ENCODE data around the gene ATP13A2.
"Not testable (repeated sequence)": the region's sequence is repeated elsewhere in the genome, so short reads cannot be mapped to it uniquely, and the experiment has no call there.

The ATP13A2 gene

DNA sequence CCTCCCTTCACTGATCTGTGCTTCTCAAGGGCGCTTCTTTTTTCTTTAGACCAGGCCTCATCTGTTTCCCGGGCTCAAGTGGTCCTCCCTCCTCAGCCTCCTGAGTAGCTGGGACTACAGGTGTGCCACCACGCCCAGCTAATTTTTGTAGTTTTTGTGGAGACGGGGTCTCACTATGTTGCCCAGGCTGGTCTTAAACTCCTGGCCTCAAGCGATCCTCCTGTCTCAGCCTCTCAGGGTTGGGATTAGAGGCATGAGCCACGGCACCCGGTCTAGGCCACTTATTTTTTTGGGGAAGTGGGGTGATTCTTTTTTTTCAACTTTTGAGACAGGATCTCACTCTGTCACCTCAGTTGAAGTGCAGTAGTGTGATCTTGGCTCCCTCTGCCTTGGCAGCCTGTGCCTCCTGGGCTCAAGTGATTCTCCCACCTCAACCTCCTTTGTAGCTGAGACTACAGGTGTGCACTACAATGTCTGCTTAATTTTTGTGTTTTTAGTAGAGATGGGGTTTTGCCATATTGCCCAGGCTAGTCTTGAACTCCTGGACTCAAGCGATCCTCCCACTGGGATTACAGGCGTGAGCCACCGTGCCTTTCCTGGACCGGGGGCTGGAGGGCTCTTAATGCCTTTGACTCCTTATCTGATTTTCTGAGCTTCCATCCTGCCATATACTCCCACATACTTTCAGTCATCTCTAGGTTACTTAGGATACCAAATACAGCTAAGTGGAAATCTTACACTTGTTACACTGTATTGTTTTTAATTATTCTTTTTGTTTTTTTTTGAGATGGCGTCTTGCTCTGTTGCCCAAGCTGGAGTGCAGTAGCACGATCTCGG is 50.2 kb downstream of the ATP13A2 start:
- no peak for DNase-seq (ENCODE audit: low read depth, low spot score)

- peak; percentile 94 for DNase-seq (ENCODE audit: low read depth, low spot score)
Measured at GRCh38 chr1:16960560-16961296, 51.0 kb downstream of the ATP13A2 start.

DNA sequence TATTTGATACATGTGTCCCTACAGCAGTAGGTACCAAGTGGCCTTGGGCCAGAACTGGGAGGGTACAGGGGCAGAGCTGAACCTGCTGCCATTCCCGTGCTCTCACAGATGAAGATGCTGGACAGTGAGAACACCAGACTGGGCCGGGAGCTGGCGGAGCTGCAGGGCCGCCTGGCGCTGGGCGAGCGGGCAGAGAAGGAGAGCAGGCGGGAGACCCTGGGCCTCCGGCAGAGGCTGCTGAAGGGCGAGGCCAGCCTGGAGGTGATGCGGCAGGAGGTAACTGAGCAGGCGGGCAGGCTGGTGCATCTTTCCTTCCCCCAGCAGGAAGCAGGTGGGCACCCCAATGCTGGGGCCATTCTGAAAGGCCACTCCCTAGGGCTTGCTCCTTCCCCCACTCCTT is 53.3 kb downstream of the ATP13A2 start:
- DNase-seq (ENCODE audit: low read depth, low spot score): no peak

- DNase-seq (ENCODE audit: low read depth, low spot score): no peak
Measured at GRCh38 chr1:16957731-16958130, 54.0 kb downstream of the ATP13A2 start.

GRCh38 chr1:16956775-16957174 is 55.0 kb downstream of the ATP13A2 start:
- no peak for DNase-seq (ENCODE audit: low read depth, low spot score)

DNA sequence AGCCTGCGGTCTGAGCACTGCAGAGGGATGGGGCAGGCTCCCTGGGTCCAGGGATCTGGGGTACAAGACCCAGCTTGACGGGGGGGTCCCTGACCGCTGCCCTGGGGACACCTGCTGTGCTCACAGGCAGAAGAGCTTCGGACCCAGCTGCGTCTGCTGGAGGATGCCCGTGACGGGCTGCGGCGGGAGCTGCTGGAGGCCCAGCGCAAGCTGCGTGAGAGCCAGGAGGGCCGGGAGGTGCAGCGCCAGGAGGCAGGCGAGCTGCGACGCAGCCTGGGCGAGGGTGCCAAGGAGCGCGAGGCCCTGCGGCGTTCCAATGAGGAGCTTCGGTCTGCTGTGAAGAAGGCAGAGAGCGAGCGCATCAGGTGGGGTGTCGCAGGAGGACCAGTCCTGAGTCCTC is 56.5 kb downstream of the ATP13A2 start:
- DNase-seq (ENCODE audit: low read depth, low spot score): no peak

GRCh38 chr1:16954579-16954978 is 57.1 kb downstream of the ATP13A2 start:
- no peak for DNase-seq (ENCODE audit: low read depth, low spot score)

GRCh38 chr1:16952376-16952775 is 59.4 kb downstream of the ATP13A2 start:
- not testable (repeated sequence) for DNase-seq (ENCODE audit: low read depth, low spot score)

- DNase-seq (ENCODE audit: low read depth, low spot score): not testable (repeated sequence)
Measured at GRCh38 chr1:16949026-16949425, 62.7 kb downstream of the ATP13A2 start.

DNA sequence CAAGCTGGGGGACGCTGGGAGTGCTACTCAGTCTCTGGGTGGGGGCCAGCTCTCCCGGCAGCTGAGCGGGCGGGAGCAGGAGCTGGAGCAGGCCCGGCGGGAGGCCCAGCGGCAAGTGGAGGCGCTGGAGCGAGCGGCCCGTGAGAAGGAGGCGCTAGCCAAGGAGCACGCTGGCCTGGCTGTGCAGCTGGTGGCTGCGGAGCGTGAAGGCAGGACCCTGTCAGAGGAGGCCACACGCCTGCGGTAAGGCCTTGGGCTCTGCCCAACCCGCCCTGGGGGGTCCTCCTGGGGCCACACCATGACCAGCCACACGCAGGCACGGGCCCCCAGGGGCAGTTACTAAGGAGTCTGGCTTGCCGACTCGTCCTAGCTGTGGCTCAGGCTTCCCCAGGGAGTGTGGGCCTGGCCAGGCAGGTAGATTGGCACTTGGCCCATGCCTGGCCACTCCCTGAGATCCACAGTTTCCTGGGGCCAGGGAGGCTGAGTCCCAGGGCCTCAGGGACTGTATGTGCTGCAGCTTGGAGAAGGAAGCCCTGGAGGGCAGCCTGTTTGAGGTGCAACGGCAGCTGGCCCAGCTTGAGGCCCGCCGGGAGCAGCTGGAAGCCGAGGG is 63.3 kb downstream of the ATP13A2 start:
- DNase-seq (ENCODE audit: low read depth, low spot score): not testable (repeated sequence)

DNA sequence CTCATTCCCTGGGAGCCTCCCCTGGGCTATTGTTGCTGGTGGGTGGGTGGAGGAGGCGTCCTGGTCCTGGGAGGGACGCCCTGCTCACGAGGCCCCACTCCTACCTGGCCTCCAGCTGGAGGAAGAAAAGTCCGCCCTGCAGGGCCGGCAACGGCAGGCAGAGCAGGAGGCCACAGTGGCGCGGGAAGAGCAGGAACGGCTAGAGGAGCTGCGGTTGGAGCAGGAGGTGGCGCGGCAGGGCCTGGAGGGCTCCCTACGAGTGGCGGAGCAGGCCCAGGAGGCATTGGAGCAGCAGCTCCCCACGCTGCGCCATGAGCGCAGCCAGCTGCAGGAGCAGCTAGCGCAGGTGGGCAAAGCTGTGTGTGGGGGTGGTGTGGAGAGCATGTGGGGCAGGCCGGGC is 65.1 kb downstream of the ATP13A2 start:
- DNase-seq (ENCODE audit: low read depth, low spot score): no peak

- DNase-seq (ENCODE audit: low read depth, low spot score): not testable (repeated sequence)
Measured at GRCh38 chr1:16946185-16946584, 65.5 kb downstream of the ATP13A2 start.

DNA sequence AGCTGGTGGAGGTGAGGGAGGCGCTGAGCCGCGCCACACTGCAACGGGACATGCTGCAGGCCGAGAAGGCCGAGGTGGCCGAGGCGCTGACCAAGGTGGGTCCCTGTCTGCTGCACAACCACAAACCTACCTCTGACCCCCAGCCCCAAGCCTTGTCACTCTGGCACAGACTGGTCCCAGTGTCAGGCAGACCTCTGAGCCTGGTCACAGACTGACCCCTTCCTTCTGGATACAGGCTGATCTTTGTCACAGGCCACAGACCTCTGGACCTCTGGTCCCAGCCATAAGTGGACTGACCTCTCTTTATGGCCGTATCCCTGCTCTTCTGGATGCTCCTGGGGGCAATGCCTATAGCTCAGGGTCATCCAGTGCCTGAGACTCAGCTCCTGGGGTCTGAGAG is 66.2 kb downstream of the ATP13A2 start:
- DNase-seq (ENCODE audit: low read depth, low spot score): not testable (repeated sequence)

- DNase-seq (ENCODE audit: low read depth, low spot score): no peak
Measured at GRCh38 chr1:16944038-16944437, 67.7 kb downstream of the ATP13A2 start.

DNA sequence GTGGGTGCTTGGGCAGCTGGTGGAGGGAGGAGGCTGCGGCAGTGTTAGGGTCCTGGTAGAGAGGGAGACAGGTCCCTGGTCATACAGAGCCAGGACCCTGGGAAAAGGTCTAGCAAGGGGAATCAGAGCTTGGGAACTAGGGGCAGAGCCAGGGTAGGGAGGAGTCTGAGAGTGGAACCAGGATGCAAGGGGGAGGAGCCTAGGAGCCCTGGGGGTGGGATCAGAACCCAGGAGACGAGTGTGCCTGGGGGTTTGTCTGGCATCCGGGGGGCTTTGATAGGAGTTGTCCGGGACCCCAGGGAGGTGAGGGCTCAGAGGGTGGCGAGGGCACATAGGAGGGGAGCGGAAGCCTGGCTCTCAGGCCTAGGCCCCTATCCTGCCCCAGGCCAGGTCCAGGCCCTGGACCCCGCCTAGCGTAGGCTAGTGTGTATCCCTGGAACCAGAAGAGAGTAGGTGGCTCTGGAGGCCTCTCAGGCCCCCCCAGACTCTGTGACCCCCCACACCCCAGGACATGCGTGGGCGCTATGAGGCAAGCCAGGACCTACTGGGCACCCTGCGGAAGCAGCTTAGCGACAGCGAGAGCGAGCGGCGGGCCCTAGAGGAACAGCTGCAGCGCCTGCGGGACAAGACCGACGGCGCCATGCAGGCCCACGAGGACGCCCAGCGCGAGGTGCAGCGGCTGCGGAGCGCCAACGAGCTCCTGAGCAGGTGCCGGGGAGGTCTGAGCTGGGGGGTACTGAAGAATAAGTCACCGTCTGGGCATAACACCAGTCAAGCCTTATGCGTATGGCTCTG is 72.1 kb downstream of the ATP13A2 start:
- not testable (repeated sequence) for DNase-seq (ENCODE audit: low read depth, low spot score)

DNA sequence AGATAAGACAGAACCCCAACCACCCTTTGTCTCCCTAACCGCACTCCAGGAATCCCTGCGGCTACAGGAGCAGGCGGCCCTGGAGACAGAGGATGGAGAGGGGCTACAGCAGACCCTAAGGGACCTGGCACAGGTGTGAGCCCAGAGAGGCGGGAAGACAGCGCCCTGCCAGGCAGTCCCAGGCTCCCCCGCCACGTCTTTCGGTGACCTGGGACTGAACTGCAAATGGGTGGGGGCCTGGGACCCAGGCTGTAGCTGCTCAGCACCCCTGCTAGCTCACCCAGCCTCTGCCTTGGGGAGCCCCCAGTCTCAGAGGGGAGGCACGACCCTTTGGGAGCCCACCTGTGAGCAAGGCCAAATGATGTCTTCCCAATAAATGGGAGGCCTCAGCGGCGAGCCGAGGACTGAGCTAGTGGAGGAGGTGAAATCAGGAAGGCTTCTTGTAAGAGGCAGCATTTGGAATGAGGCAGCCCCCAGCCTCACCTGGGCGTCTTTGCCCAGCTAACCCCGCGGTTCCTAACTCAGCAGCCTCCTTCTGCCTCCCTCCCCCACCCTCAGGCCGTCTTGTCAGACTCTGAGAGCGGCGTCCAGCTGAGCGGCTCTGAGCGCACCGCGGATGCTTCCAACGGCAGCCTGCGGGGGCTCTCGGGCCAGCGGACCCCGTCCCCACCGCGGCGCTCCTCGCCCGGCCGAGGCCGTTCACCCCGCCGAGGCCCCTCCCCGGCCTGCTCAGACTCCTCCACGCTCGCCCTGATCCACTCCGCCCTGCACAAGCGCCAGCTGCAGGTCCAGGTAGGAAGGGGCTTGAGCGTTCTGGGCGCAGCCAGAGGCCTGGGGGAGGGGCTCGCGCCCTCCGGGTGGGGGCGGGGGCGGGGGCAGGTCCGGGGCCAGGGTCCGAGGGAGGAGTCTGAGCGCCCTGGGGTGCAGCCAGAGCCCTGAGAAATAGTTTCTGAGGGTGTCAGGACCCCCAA is 73.1 kb downstream of the ATP13A2 start:
- DNase-seq (ENCODE audit: low read depth, low spot score): peak; percentile 77

DNA sequence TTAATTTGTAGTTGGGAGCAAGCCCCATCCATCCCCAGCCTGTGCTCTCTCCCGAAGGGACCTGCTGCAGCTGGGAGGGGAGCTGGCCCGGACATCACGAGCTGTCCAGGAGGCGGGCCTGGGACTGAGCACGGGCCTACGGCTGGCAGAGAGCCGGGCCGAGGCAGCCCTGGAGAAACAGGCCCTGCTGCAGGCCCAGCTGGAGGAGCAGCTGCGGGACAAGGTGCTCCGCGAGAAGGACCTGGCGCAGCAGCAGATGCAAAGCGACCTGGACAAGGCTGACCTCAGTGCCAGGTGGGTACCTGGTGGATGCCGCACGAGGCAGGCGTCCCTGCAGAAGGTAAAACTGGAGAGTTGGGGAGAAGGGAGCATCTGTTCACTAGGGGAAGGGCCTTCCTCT is 75.1 kb downstream of the ATP13A2 start:
- DNase-seq (ENCODE audit: low read depth, low spot score): not testable (repeated sequence)
